Measurements from ENCODE around the gene DLGAP4. TPM values are rescaled to one million over a fixed set of nuclear protein-coding genes. Genes with fewer than 3 reads are reported as not detected.

The DLGAP4 gene
- total RNA-seq, 1 donor from 2014 or later = 199 TPM

DNA sequence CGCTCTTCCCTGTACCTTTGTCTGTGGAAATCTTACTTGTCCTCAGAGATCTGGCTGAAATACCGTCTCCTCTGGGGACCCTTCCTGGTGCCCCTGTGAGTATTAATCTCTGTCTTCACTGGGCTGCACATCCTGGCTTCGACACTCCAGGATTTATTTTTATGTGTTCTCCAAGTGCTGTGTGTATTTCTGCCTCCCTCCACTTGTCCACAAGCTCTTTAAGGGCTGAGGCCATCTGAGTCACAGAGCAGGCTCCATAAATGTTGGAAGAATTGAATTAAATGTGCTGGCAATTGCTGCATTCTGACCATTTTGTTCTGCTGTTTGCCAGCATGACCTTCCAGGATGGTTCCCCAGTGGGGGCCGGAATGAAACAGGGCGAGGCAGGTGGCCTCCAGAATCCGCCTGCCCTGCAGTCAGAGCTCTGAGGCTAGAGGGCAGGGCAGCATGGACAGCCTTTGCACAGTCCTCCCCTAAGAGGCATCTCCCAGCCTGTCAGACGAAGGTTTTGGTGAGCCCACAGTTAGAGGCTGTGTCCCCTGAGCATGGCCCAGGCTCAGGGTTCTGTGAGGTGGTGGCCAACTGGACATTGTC, 105.8 kb downstream of the DLGAP4 start:
- Mint-ChIP-seq H3K27ac (ENCODE audit: unreplicated experiment) (no peak overlapping the region), H3K27me3 (ENCODE audit: unreplicated experiment) (no peaks in the 10 kb centered on the region), H3K4me1 (ENCODE audit: low read depth, unreplicated experiment) (no peaks in the 10 kb centered on the region), H3K9me3 (ENCODE audit: unreplicated experiment) (no peaks in the 10 kb centered on the region), H3K36me3 (ENCODE audit: unreplicated experiment) (no peaks in the 10 kb centered on the region), H3K4me3 (ENCODE audit: unreplicated experiment) (no peak overlapping the region)
- DNase-seq = no peak
- TF ChIP-seq, protein P1, sequence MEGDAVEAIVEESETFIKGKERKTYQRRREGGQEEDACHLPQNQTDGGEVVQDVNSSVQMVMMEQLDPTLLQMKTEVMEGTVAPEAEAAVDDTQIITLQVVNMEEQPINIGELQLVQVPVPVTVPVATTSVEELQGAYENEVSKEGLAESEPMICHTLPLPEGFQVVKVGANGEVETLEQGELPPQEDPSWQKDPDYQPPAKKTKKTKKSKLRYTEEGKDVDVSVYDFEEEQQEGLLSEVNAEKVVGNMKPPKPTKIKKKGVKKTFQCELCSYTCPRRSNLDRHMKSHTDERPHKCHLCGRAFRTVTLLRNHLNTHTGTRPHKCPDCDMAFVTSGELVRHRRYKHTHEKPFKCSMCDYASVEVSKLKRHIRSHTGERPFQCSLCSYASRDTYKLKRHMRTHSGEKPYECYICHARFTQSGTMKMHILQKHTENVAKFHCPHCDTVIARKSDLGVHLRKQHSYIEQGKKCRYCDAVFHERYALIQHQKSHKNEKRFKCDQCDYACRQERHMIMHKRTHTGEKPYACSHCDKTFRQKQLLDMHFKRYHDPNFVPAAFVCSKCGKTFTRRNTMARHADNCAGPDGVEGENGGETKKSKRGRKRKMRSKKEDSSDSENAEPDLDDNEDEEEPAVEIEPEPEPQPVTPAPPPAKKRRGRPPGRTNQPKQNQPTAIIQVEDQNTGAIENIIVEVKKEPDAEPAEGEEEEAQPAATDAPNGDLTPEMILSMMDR (IDR thresholded peaks at IDR 0.05; ENCODE audit: partially characterized antibody, unreplicated experiment) = no peak

DNA sequence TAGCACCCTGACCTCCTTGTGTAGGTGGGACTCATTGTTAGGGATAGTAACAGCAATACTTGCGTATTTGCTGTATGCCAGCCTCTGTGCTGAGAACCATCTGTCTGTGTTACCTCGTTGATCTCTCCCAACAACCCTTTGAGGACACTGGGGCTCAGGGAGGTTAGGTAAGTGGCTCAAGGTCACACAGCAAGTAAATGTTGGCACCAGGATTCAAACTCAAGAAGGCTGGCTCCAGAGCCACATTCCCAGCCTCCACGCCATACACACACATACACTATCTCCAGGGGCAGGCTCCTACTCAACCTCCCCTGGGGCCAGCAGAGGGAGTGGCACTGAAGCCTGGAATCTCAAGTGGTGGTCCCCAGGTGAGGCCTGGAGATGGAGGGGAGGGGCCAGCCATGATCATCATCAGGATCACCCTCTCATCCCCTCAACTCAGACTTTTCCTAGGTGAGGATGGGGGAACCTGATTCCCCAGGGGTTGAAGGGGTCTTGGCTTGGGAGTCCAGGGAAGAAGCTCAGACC, 109.4 kb downstream of the DLGAP4 start:
- no peak overlapping the region for H3K4me3 Mint-ChIP-seq (ENCODE audit: unreplicated experiment)
- no peaks in the 10 kb centered on the region for H3K4me1 Mint-ChIP-seq (ENCODE audit: low read depth, unreplicated experiment)
- TF ChIP-seq, protein P1 (IDR thresholded peaks at IDR 0.05; ENCODE audit: partially characterized antibody, unreplicated experiment) = no peak
- no peak overlapping the region for H3K27ac Mint-ChIP-seq (ENCODE audit: unreplicated experiment)
- no peaks in the 10 kb centered on the region for H3K36me3 Mint-ChIP-seq (ENCODE audit: unreplicated experiment)
- H3K27me3 Mint-ChIP-seq (ENCODE audit: unreplicated experiment) = no peaks in the 10 kb centered on the region
- no peak for DNase-seq
- H3K9me3 Mint-ChIP-seq (ENCODE audit: unreplicated experiment) = no peaks in the 10 kb centered on the region

DNA sequence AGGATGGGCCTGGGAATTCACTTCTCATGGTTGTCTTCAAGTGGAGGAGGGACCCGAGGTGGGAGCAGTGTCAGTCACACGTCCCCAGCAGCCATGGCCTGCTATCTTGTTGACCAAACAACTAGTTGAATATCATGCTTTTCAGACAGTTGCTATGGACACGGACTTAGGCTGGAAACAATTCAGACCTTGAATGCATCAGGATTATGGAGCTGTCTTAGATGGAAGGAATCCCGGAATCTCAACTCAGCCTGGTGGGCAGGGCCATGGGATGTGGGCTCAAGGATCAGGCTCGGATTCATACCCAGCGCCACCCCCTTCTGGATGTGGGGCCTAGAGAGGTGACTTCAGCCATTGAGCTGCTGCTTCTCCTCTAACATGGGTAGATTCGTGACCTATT, 112.6 kb downstream of the DLGAP4 start:
- Mint-ChIP-seq H3K4me1 (ENCODE audit: low read depth, unreplicated experiment) (no peaks in the 10 kb centered on the region), H3K36me3 (ENCODE audit: unreplicated experiment) (no peaks in the 10 kb centered on the region), H3K27me3 (ENCODE audit: unreplicated experiment) (peaks cover 6% of the 10 kb centered on the region), H3K4me3 (ENCODE audit: unreplicated experiment) (no peak overlapping the region), H3K27ac (ENCODE audit: unreplicated experiment) (no peak overlapping the region), H3K9me3 (ENCODE audit: unreplicated experiment) (no peaks in the 10 kb centered on the region)
- no peak for DNase-seq
- TF ChIP-seq, protein P1 (IDR thresholded peaks at IDR 0.05; ENCODE audit: partially characterized antibody, unreplicated experiment) = no peak

DNA sequence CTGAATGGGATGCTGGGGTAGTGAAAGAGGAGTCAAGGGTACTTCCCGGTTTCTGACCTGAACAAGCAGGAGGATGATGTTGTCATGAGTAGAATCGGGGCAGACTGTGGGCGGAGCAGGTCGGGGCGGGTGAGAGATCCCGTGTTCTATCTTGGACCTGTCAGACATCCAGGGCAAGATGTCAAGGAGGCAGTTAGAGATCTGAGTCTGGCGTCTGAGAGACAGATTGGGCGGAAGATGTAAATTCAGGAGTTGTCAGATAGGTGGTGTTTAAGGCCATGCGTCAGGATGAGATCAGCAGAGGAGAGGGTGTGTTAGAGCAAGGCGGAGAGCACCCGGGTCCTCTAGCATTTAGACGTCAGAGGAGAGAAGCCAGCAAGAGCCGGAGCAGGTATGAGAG, 115.5 kb downstream of the DLGAP4 start:
- TF ChIP-seq, protein P1 (IDR thresholded peaks at IDR 0.05; ENCODE audit: partially characterized antibody, unreplicated experiment) = no peak
- H3K27me3 Mint-ChIP-seq (ENCODE audit: unreplicated experiment) = peaks cover 6% of the 10 kb centered on the region
- H3K36me3 Mint-ChIP-seq (ENCODE audit: unreplicated experiment) = no peaks in the 10 kb centered on the region
- H3K4me1 Mint-ChIP-seq (ENCODE audit: low read depth, unreplicated experiment) = no peaks in the 10 kb centered on the region
- DNase-seq = no peak
- H3K9me3 Mint-ChIP-seq (ENCODE audit: unreplicated experiment) = no peaks in the 10 kb centered on the region
- H3K4me3 Mint-ChIP-seq (ENCODE audit: unreplicated experiment) = no peak overlapping the region
- H3K27ac Mint-ChIP-seq (ENCODE audit: unreplicated experiment) = no peak overlapping the region

DNA sequence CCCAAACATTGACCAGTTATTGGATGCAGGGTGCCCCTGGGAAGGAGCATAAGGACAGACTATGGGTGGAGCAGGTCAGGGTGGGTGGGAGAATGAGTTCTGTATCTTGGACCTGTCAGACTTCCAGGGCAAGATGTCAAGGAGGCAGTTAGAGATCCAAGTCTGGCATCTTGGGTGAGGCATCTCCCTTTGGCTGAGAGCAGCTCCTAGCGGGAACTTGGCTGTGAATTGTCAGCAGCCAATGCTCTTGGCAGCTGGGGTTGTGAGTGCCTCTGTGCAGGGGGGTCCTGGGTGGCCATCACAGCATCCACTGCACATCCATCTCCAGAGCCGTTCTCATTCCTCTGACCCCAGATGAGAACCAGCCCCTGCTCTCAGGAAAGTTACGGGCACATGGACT, 118.2 kb downstream of the DLGAP4 start:
- Mint-ChIP-seq H3K4me3 (ENCODE audit: unreplicated experiment) (no peak overlapping the region), H3K27me3 (ENCODE audit: unreplicated experiment) (peaks cover 10% of the 10 kb centered on the region), H3K36me3 (ENCODE audit: unreplicated experiment) (no peaks in the 10 kb centered on the region), H3K9me3 (ENCODE audit: unreplicated experiment) (no peaks in the 10 kb centered on the region), H3K27ac (ENCODE audit: unreplicated experiment) (no peak overlapping the region), H3K4me1 (ENCODE audit: low read depth, unreplicated experiment) (no peaks in the 10 kb centered on the region)
- TF ChIP-seq, protein P1 (IDR thresholded peaks at IDR 0.05; ENCODE audit: partially characterized antibody, unreplicated experiment) = no peak
- DNase-seq = no peak
